ENCODE results near the gene CECR2. TPM values are rescaled to one million over a fixed set of nuclear protein-coding genes. Genes with fewer than 3 reads are reported as not detected.
A peak's percentile ranks its signal among the peaks of the same experiment; 100 is the strongest.

CECR2 gene
- total RNA-seq, 1 experiment from 2014 or later = 154 TPM

GRCh38 chr22:17381192-17381913, 12.1 kb downstream of the CECR2 start:
- Mint-ChIP-seq H3K27me3 (ENCODE audit: low read depth) (no peaks in the 10 kb centered on the region; the same call in 1 of the 2 replicates), H3K36me3 (ENCODE audit: insufficient read depth in 1 of 3, low read depth in 3 of 3) (peaks cover 16 to 44% (median 20%) of the 10 kb centered on the region in 3 experiments), H3K4me3 (peak overlapping the region; percentile 26 to 53; a peak in 4 of 5 replicates), H3K9me3 (peaks cover 9 to 26% of the 10 kb centered on the region in 2 experiments), H3K27ac (peak overlapping the region; percentile 54 to 90 (median 71)), H3K4me1 (peaks cover 80 to 81% of the 10 kb centered on the region in 2 experiments)
- H3K56ac ChIP-seq (ENCODE audit: insufficient read length, low read depth, low read length) = no peak overlapping the region
- no peak overlapping the region for H3K23ac ChIP-seq (ENCODE audit: insufficient read length, low read depth, low read length)
- no CpG with 5 or more reads among the region's 12 CpGs for WGBS (ENCODE audit: extremely low coverage, insufficient read length, low lambda C conversion rate)
- H2AFZ ChIP-seq (ENCODE audit: low read length) = no peak overlapping the region
- H3K18ac ChIP-seq (ENCODE audit: insufficient read length, low read depth, low read length) = no peak overlapping the region
- no peak overlapping the region for H2BK20ac ChIP-seq (ENCODE audit: low read depth, low read length, poor library complexity, severe bottlenecking)
- no peak overlapping the region for H2AK5ac ChIP-seq (ENCODE audit: insufficient read length, low read length)
- TF ChIP-seq CTCF (conservative IDR thresholded peaks at IDR 0.05) = no peak
- H3K79me2 ChIP-seq (ENCODE audit: insufficient read depth, low read length) = peaks cover 82% of the 10 kb centered on the region
- H3K9me3 ChIP-seq (ENCODE audit: control insufficient read depth, low read depth, low read length) = no peaks in the 10 kb centered on the region
- no peak overlapping the region for H3K14ac ChIP-seq (ENCODE audit: insufficient read depth, low read length)
- no peak overlapping the region for H2BK15ac ChIP-seq (ENCODE audit: low read depth, low read length)
- H4K91ac ChIP-seq (ENCODE audit: insufficient read length, low read depth, low read length) = no peak overlapping the region
- H2BK120ac ChIP-seq (ENCODE audit: low read depth, low read length, poor library complexity, severe bottlenecking) = no peak overlapping the region
- peaks cover 16% of the 10 kb centered on the region for H3K4me1 ChIP-seq (ENCODE audit: insufficient read depth, low read length)
- no peak overlapping the region for H3T11ph ChIP-seq (ENCODE audit: low read length)
- H3K9ac ChIP-seq (ENCODE audit: extremely low read depth, insufficient read length, low read length) = no peak overlapping the region
- no peak overlapping the region for H4K5ac ChIP-seq (ENCODE audit: insufficient read length, low read depth, low read length)
- H3K27ac ChIP-seq (ENCODE audit: insufficient read length, low read depth, low read length) = no peak overlapping the region
- peaks cover 2% of the 10 kb centered on the region for H4K20me1 ChIP-seq (ENCODE audit: control insufficient read depth, insufficient read depth, insufficient read length)
- H3K4ac ChIP-seq (ENCODE audit: low read depth, low read length) = no peak overlapping the region
- H2BK5ac ChIP-seq (ENCODE audit: insufficient read length, low read length) = no peak overlapping the region
- DNase-seq = no peak
- H3K79me1 ChIP-seq (ENCODE audit: insufficient read depth, low read depth, low read length, poor library complexity, severe bottlenecking) = no peaks in the 10 kb centered on the region
- H2BK12ac ChIP-seq (ENCODE audit: insufficient read length, low read depth, low read length) = no peak overlapping the region
- peak overlapping the region; percentile 49 for H3K4me2 ChIP-seq (ENCODE audit: insufficient read depth, insufficient read length, low read length)
- no peaks in the 10 kb centered on the region for H3K27me3 ChIP-seq (ENCODE audit: insufficient read depth, low read length)
- no peak overlapping the region for H4K8ac ChIP-seq (replicated peaks; ENCODE audit: insufficient read length, low read depth, low read length)
- no peaks in the 10 kb centered on the region for H3K23me2 ChIP-seq (ENCODE audit: insufficient read length, low read depth, low read length, poor library complexity, severe bottlenecking)
